Suprapubic skin (tissue), 4 donors: ENCODE measurements around the gene PRPSAP2. TPM values are rescaled to one million over a fixed set of nuclear protein-coding genes. Genes with fewer than 3 reads are reported as not detected.

Experiments
- DNase-seq, 2 donors: peaks; one replicate each; pipeline ENCODE4 v3.0.0-alpha.2; 2019; ENCODE audit warnings: low spot score in 2 of 2
- H3K27ac ChIP-seq: fragments of 200-600 bp; sonication (generic); one replicate; pipeline ENCODE4 v1.5.1; 2019
- H3K27me3 ChIP-seq: fragments of 200-600 bp; sonication (generic); one replicate; pipeline ENCODE4 v1.5.1; 2019
- H3K36me3 ChIP-seq: fragments of 200-600 bp; sonication (generic); one replicate; pipeline ENCODE4 v1.5.1; 2019
- H3K4me1 ChIP-seq: fragments of 200-600 bp; sonication (generic); one replicate; pipeline ENCODE4 v1.5.1; 2019
- H3K4me3 ChIP-seq: fragments of 200-600 bp; sonication (generic); one replicate; pipeline ENCODE4 v1.5.1; 2019; ENCODE audit warnings: mild to moderate bottlenecking
- H3K9me3 ChIP-seq: fragments of 200-600 bp; sonication (generic); one replicate; pipeline ENCODE4 v1.5.1; 2019
- CTCF ChIP-seq, 2 donors: fragments of 200-600 bp in 1 of 2; fragments of 450-650 bp in 1 of 2; sonication (generic) in 1 of 2; IDR thresholded peaks; one replicate each; pipeline ENCODE4 v1.5.1; 2016 to 2019; ENCODE audit warnings: antibody characterized with exemption in 2 of 2, mild to moderate bottlenecking in 1 of 2, moderate library complexity in 1 of 2
- EP300 ChIP-seq: sonication (generic); formaldehyde crosslinking; IDR thresholded peaks from one replicate; pipeline ENCODE4 v1.6.1; 2017; ENCODE audit warnings: antibody characterized with exemption
- POLR2A ChIP-seq, 2 donors: fragments of 450-650 bp; IDR thresholded peaks; one replicate each; pipeline ENCODE4 v1.6.1; 2017; ENCODE audit warnings: antibody characterized with exemption in 2 of 2, mild to moderate bottlenecking in 2 of 2, moderate library complexity in 2 of 2
- POLR2AphosphoS5 ChIP-seq, 3 donors: sonication (generic); formaldehyde crosslinking; IDR thresholded peaks; one replicate each; pipeline ENCODE4 v1.6.1; 2017; ENCODE audit warnings: antibody characterized with exemption in 3 of 3
- WGBS: methylation state at CpG from one replicate; pipeline ENCODE4 v1.1.5; 2018; 5-methylcytosine and 5-hydroxymethylcytosine counted together
- total RNA-seq, 4 donors: library from RNA; depleted of rRNA; stranded (reverse); fragments of >200 nt; gene quantifications; one replicate each; pipeline ENCODE4 v1.1.0, GENCODE V29; 2016

Gene PRPSAP2
- total RNA-seq, 4 donors from 2014 or later = 14.9 to 29.0 (median 22.9) TPM

GRCh38 chr17:18966831-18967624 is 109.1 kb downstream of the PRPSAP2 start:
- Histone ChIP-seq H3K27ac (no peak overlapping the region), H3K36me3 (peaks cover 9% of the 10 kb centered on the region), H3K4me3 (no peak overlapping the region), H3K9me3 (no peaks in the 10 kb centered on the region), H3K27me3 (no peaks in the 10 kb centered on the region), H3K4me1 (peaks cover 34% of the 10 kb centered on the region)
- TF ChIP-seq POLR2A (IDR thresholded peaks at IDR 0.05) (no peak), EP300 (no peak), CTCF (IDR thresholded peaks at IDR 0.05) (no peak), POLR2AphosphoS5 (IDR thresholded peaks at IDR 0.05) (no peak)
- 65% methylated on average over 14 of the region's 19 CpGs for WGBS
- DNase-seq = no peak

DNA sequence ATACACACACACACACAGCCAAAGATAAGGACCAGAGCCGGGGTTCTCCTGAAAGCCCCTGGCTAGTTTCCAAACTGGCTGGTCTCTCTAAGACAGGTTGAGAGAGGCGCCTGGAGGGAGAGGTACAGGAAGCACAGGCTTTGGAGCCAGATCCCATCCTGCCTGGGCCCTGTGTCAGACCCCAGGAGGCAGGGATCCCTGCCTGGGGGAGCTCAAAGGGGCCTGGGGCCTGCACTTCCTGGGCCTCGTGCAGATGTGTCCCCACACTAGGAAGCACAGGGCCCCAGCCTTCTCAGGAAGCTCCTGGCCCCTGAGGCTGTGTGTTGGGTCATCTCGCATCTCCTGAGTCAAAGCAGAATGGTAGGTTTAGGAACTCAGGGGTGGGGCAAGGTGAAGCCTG is 110.0 kb downstream of the PRPSAP2 start:
- H3K36me3 ChIP-seq = peaks cover 9% of the 10 kb centered on the region
- TF ChIP-seq POLR2AphosphoS5 (IDR thresholded peaks at IDR 0.05) (no peak), EP300 (no peak), POLR2A (IDR thresholded peaks at IDR 0.05) (no peak)
- no peak overlapping the region for H3K4me3 ChIP-seq
- WGBS = 83% methylated on average over 2 of the region's 4 CpGs
- H3K27ac ChIP-seq = no peak overlapping the region
- no peak for DNase-seq
- peaks cover 34% of the 10 kb centered on the region for H3K4me1 ChIP-seq
- no peaks in the 10 kb centered on the region for H3K9me3 ChIP-seq
- no peaks in the 10 kb centered on the region for H3K27me3 ChIP-seq

DNA sequence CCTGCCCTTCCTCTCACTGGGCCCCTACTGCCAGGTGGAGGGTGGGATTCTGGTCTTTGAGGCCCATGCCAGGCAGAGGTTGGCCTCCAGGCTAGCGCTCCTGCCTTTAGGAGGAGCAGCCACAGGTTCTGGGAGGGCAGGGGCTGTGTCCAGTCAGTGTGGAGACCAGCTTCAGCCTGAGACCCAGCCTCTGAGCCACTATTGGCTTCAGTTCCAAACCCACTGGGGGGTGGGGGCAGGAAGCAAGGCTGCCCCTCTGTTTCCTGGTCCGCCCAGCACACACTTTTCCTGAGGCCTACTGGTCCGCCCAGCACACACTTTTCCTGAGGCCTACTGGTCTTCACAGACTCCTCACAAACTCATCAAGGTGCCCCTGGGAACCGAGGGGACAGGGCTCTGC is 110.4 kb downstream of the PRPSAP2 start:
- Histone ChIP-seq H3K27ac (no peak overlapping the region), H3K4me3 (no peak overlapping the region), H3K4me1 (peaks cover 34% of the 10 kb centered on the region), H3K9me3 (no peaks in the 10 kb centered on the region), H3K36me3 (peaks cover 9% of the 10 kb centered on the region), H3K27me3 (no peaks in the 10 kb centered on the region)
- WGBS = no CpG with 5 or more reads among the region's 4 CpGs
- no peak for TF ChIP-seq POLR2A (IDR thresholded peaks at IDR 0.05)
- no peak for DNase-seq

GRCh38 chr17:18968945-18969887 is 111.3 kb downstream of the PRPSAP2 start:
- no peak overlapping the region for H3K4me3 ChIP-seq
- peaks cover 34% of the 10 kb centered on the region for H3K4me1 ChIP-seq
- H3K36me3 ChIP-seq = peaks cover 9% of the 10 kb centered on the region
- WGBS = 47% methylated on average over 12 of the region's 23 CpGs
- H3K27ac ChIP-seq = no peak overlapping the region
- no peak for DNase-seq
- no peak for TF ChIP-seq POLR2A (IDR thresholded peaks at IDR 0.05)
- TF ChIP-seq CTCF (IDR thresholded peaks at IDR 0.05) = no peak
- no peak for TF ChIP-seq POLR2AphosphoS5 (IDR thresholded peaks at IDR 0.05)
- H3K27me3 ChIP-seq = no peaks in the 10 kb centered on the region
- no peaks in the 10 kb centered on the region for H3K9me3 ChIP-seq

- no peak overlapping the region for H3K27ac ChIP-seq
- no peak for DNase-seq
- TF ChIP-seq EP300 = no peak
- TF ChIP-seq POLR2AphosphoS5 (IDR thresholded peaks at IDR 0.05) = no peak
- TF ChIP-seq POLR2A (IDR thresholded peaks at IDR 0.05) = no peak
- TF ChIP-seq CTCF (IDR thresholded peaks at IDR 0.05) = no peak
- no peaks in the 10 kb centered on the region for H3K27me3 ChIP-seq
- no peaks in the 10 kb centered on the region for H3K9me3 ChIP-seq
- WGBS = 81% methylated on average over 14 of the region's 28 CpGs
- peaks cover 34% of the 10 kb centered on the region for H3K4me1 ChIP-seq
- H3K4me3 ChIP-seq = no peak overlapping the region
- peaks cover 9% of the 10 kb centered on the region for H3K36me3 ChIP-seq
Observed at GRCh38 chr17:18970582-18971480, 112.9 kb downstream of the PRPSAP2 start.
